Right lobe of liver (tissue), 6 donors: Measurements from ENCODE around the gene ARL2. TPM values are rescaled to one million over a fixed set of nuclear protein-coding genes. Genes with fewer than 3 reads are reported as not detected.
A peak's percentile ranks its signal among the peaks of the same experiment; 100 is the strongest.

ENCODE experiments used
- ATAC-seq, 4 donors: fragments of 200-7000 bp; cut with Tn5 transposase; one replicate each; pipeline ENCODE4 v1.9.1; 2020; ENCODE audit warnings: mild to moderate bottlenecking in 4 of 4, moderate library complexity in 4 of 4
- DNase-seq, 3 donors: peaks; one replicate each; pipeline ENCODE4 v3.0.0-alpha.2; 2020
- H3K27ac ChIP-seq, 3 donors: fragments of 200-600 bp; one replicate each; pipeline ENCODE4 v1.8.0; 2022
- H3K27me3 ChIP-seq, 2 donors: fragments of 200-600 bp; one replicate each; pipeline ENCODE4 v1.8.0; 2022
- H3K36me3 ChIP-seq, 4 donors: fragments of 200-600 bp; sonication (generic) in 1 of 4; one replicate each; pipeline versions ENCODE4 v1.5.1 to v1.8.0; 2017 to 2022; ENCODE audit warnings: control low read depth in 1 of 4
- H3K4me1 ChIP-seq, 4 donors: fragments of 200-600 bp; sonication (generic) in 1 of 4; one replicate each; pipeline versions ENCODE4 v1.5.1 to v1.8.0; 2017 to 2022; ENCODE audit warnings: control low read depth in 1 of 4
- H3K4me3 ChIP-seq, 3 donors: fragments of 200-600 bp; one replicate each; pipeline ENCODE4 v1.8.0; 2022
- H3K9me3 ChIP-seq, 4 donors: fragments of 200-600 bp; sonication (generic) in 1 of 4; one replicate each; pipeline versions ENCODE4 v1.5.1 to v1.8.0; 2017 to 2022; ENCODE audit warnings: control low read depth in 1 of 4
- CTCF ChIP-seq, 4 donors: fragments of 200-600 bp in 3 of 4; fragments of 450-650 bp in 1 of 4; IDR thresholded peaks; one replicate each; pipeline versions ENCODE4 v1.5.1 to v1.8.0; 2016 to 2022; ENCODE audit warnings: antibody characterized with exemption in 4 of 4, mild to moderate bottlenecking in 2 of 4
- POLR2A ChIP-seq: fragments of 450-650 bp; IDR thresholded peaks from one replicate; pipeline ENCODE4 v1.6.1; 2017; ENCODE audit warnings: antibody characterized with exemption, mild to moderate bottlenecking
- WGBS: methylation state at CpG from one replicate; pipeline ENCODE4 v1.1.6; 2018; ENCODE audit warnings: low coverage, low lambda C conversion rate; ENCODE audit not compliant: insufficient coverage; ENCODE audit errors: missing lambda C conversion rate; 5-methylcytosine and 5-hydroxymethylcytosine counted together
- intact Hi-C, 2 donors: fragments of 100-400 bp; cut with DNase I; formaldehyde crosslinking; loops; one replicate each; pipeline versions ENCODE4 v1.11.2 to v1.14.1; 2022
- total RNA-seq, 6 experiments: library from RNA; depleted of rRNA in 2 of 6; stranded (reverse); fragments of >200 nt in 2 of 6; fragmentation: NEBNext Ultra II Directional in 3 of 6; extraction: Animal tissue kit (Norgen Biotek cat#: 25700) in 3 of 6; gene quantifications; one replicate each; pipeline versions ENCODE4 v1.1.0 to v1.2.4, GENCODE V29; 2016 to 2023
- donor health status: DM: no; HTN: yes; CAD: no.
- donor health status: DM: no; HTN: no; CAD: no.
- donor health status: DM: no; HTN: no; CAD: no.
- donor health status: DM: no; HTN: yes; CAD: no.
- donor health status: DM: no; HTN: yes; CAD: no.

Gene ARL2
- total RNA-seq, 6 experiments from 2014 or later, result 7.3 to 26.2 (median 10.0) TPM

GRCh38 chr11:65056999-65057398 is 43.0 kb downstream of the ARL2 start:
- H3K4me3 ChIP-seq, result no peak overlapping the region
- H3K27ac ChIP-seq, result no peak overlapping the region
- TF ChIP-seq CTCF (IDR thresholded peaks at IDR 0.05), result no peak
- intact Hi-C loops, result no loop called here
- no peaks in the 10 kb centered on the region for H3K4me1 ChIP-seq
- H3K27me3 ChIP-seq, result no peaks in the 10 kb centered on the region
- DNase-seq (no peak), ATAC-seq (no peak)
- H3K36me3 ChIP-seq, result no peaks in the 10 kb centered on the region
- 91% methylated on average over 4 of the region's 6 CpGs for WGBS
- H3K9me3 ChIP-seq, result no peaks in the 10 kb centered on the region

- H3K27me3 ChIP-seq, result no peaks in the 10 kb centered on the region
- intact Hi-C loops, result no loop called here
- H3K27ac ChIP-seq, result no peak overlapping the region
- no peak for DNase-seq
- no peak for ATAC-seq
- no peaks in the 10 kb centered on the region for H3K4me1 ChIP-seq
- H3K36me3 ChIP-seq, result no peaks in the 10 kb centered on the region
- no CpG with 5 or more reads among the region's 7 CpGs for WGBS
- no peaks in the 10 kb centered on the region for H3K9me3 ChIP-seq
- TF ChIP-seq CTCF (IDR thresholded peaks at IDR 0.05) (no peak), POLR2A (no peak)
- no peak overlapping the region for H3K4me3 ChIP-seq
These were observed 43.6 kb downstream of the ARL2 start for GRCh38 chr11:65057526-65057925.

GRCh38 chr11:65058012-65058411 is 44.1 kb downstream of the ARL2 start:
- DNase-seq (no peak), ATAC-seq (no peak)
- no peaks in the 10 kb centered on the region for H3K4me1 ChIP-seq
- H3K9me3 ChIP-seq, result no peaks in the 10 kb centered on the region
- intact Hi-C loops, result no loop called here
- no peak overlapping the region for H3K27ac ChIP-seq
- H3K36me3 ChIP-seq, result no peaks in the 10 kb centered on the region
- H3K27me3 ChIP-seq, result no peaks in the 10 kb centered on the region
- no peak overlapping the region for H3K4me3 ChIP-seq
- WGBS, result no CpG with 5 or more reads among the region's 13 CpGs
- TF ChIP-seq POLR2A (no peak), CTCF (IDR thresholded peaks at IDR 0.05) (no peak)

GRCh38 chr11:65058419-65059054 is 44.6 kb downstream of the ARL2 start, which contains the start of gene NAALADL1:
TSS of gene NAALADL1 (minus strand) at chr11:65058553. CDS start at chr11:65058521, 32 bp downstream.
- Histone ChIP-seq H3K4me1 (no peaks in the 10 kb centered on the region), H3K36me3 (no peaks in the 10 kb centered on the region), H3K27ac (no peak within 1 kb of the TSS), H3K4me3 (no peak within 1 kb of the TSS), H3K27me3 (no peaks in the 10 kb centered on the region), H3K9me3 (no peaks in the 10 kb centered on the region)
- ATAC-seq (peak in 1 of 4 donors; percentile 36), DNase-seq (no peak)
- 50% methylated on average over 1 of the region's 8 CpGs for WGBS
- intact Hi-C loops, result no loop called here
- no peak for TF ChIP-seq CTCF (IDR thresholded peaks at IDR 0.05)
- no peak for TF ChIP-seq POLR2A
